Stimulated activated CD8-positive, alpha-beta memory T cell treated with anti-CD3 and anti-CD28 coated beads, Interleukin-7, amount 100 ng/mL, for 48 hours (primary cell): ENCODE measurements around the gene RB1.
"Not testable (repeated sequence)": the region's sequence is repeated elsewhere in the genome, so short reads cannot be mapped to it uniquely, and the experiment has no call there.

ENCODE experiments used
- DNase-seq, 2 donors: peaks; one replicate each; pipeline ENCODE4 v3.0.0-alpha.2; 2020; ENCODE audit warnings: low read depth in 1 of 2; ENCODE audit errors: extremely low read depth in 1 of 2

Gene RB1

GRCh38 chr13:48344264-48344663 is 40.7 kb downstream of the RB1 start:
- no peak for DNase-seq

GRCh38 chr13:48346583-48346982 is 43.0 kb downstream of the RB1 start:
- DNase-seq = no peak

DNA sequence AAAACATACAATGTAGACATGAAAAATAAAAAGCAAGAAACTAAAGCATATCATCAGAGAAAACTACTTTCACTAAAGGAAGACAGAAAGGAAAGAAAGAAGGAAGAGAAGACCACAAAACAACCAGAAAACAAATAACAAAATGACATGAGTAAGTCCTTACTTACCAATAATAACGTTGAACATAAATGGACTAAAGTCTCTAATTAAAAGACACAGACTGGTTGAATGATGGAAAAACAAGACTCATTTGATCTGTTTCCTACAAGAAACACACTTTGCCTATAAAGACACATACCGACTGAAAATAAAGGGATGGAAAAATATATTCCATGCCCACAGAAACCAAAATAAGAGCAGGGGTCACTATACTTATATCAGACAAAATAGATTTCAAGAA is 46.0 kb downstream of the RB1 start:
- no peak for DNase-seq

DNA sequence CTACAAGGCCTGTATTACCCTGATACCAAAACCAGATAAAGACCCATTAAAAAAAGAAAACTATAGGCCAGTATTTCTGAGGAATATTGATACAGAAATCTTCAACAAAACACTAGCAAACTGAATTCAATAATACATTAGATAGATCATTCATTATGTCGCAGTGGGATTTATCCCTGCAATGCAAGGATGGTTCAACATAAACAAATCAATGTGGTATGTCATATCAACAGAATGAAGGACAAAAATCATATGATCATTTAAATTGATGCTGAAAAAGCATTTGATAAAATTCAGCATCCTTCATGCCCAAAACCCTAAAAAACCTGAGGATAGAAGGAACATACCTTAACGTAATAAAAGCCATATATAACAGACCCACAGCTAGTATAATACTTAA is 50.0 kb downstream of the RB1 start:
- DNase-seq = no peak

- DNase-seq = not testable (repeated sequence)
Observed at GRCh38 chr13:48355524-48355923, 52.0 kb downstream of the RB1 start.

GRCh38 chr13:48356750-48357149 is 53.2 kb downstream of the RB1 start:
- no peak for DNase-seq

DNA sequence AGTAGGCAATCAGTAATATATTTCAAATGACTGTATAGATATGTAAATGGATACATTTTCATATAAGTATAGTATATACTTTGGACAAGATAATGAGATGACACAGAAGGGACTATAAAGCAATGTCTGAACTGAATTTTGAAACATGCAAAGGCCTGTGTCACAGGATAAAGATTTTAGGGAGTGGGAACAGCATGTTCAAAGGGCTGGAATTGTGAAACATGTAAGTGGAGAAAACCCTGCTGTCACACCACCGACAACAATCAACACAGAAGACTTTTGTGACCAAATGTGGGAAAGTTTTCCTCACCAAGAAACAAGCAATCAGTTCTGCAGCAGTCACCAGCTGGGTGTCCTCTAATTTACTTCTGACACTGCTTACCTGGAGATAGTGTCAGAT is 66.4 kb downstream of the RB1 start:
- no peak for DNase-seq

GRCh38 chr13:48370815-48371214 is 67.3 kb downstream of the RB1 start:
- no peak for DNase-seq

DNA sequence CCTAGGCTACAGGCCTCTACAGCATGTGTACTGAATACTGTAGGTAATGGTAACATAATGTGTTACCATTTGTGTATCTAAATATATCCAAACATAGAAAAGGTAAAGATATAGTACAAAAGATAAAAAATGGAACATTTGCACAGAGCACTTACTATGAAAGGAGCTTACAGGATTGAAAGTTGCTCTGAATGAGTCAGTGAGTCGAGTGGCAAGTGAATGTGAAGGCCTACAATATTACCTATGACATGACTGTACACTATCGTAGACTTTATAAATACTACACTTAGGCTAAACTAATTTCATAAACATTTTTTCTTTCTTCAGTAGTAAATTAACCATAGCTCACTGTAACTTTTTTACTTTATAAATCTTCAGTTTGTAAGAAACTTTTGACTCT is 74.3 kb downstream of the RB1 start:
- DNase-seq = no peak

DNA sequence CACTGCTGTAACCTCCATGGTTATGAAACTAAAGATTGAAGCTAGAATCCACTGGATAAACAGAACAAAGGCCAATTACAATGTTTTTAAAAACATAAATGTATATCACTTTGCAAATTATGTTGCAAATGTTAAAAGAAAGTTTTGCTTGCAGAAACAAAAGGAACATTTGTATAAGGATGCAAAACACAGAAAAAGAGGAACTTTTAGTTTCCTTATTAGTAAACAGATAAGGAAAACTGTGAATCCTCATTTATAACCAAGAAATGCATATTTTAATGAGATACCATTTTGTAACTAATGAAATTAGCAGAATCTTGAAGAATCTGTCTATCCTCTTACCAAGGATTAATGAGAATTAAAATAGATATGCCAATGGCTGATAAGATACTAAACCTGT is 77.0 kb downstream of the RB1 start:
- no peak for DNase-seq

DNA sequence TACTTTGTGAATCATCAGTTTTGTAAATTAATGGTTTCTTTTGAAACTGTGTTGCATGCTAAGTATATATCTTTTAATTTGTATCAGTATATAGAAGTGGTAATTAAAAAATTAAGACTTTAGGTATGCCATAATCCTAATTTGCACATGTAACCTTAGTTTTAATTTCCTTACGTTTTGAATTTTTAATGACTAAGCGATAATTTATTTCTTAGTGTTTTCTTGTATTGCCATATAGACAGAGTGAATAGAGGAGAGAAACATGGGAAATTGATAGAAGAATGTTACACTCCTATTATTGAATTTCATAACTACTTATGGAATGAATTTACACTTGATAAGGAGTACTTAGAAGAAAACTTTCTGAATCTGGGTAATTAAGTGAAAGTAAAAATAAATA is 79.8 kb downstream of the RB1 start:
- no peak for DNase-seq

DNA sequence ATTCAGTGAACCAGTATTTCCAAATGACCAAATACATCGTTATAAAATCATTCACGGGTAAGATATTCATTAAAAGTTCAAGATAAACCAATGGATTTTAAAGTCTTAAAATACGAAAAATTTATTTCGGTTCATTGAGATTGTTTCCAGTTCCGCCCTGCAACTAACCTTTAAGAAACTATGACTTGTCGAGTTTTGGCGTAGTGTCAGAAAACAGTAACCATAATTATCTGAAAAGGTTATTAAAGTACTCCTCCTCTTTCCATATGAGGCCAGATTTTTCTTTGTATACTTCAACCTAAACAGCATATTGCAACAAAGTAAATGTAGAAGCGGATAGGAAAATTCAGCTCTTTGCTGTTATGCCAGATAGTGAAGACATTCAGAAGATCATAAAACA is 83.3 kb downstream of the RB1 start:
- DNase-seq = no peak

DNA sequence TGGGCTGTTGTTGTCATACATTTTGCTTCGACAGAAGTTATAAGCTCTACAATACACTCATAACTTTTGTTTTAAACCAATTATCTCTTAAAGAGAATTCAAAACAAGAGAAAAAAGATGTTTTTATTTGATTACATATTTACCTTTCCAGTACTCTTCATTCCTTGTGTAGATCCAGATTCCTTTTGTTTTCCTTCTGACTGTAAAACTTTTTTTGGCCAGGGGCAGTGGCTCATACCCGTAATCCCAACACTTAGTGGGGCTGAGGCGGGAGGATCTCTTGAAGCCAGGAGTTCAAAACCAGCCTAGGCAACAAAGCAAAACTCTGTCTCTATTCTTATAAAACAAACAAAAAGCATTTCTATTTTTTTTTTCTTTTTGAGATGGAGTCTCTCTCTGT is 87.7 kb downstream of the RB1 start:
- no peak for DNase-seq

DNA sequence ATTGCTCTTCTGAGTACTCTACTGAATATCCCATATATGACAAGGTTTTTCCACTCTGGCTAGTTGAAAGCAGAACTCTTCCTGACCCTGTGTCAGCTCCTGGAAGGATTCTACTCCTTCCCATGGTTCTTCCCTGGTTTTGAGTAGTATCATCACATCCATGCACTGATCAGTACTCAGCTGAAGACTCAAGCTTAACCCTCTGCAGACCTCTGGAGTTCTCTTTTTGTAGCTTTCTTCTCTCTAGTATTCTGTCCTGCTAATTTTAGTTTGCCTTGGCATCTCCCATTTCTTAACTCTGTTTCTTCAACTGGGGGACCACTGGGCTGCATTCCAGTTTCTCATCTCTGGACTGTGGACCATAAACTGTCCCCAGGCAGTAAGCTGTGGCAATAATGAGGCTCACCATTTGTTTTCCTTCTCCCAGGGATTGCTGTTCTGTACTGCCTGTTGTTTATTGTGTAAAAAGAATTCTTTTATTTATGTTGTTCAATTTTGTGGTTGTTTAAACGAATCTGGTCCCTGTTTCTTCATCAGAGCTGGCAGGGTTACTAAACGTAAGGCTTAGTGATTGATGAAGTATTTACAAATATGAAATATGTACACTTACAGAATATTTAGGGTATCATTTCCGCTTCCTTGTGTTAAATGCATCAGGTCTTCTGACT is 89.6 kb downstream of the RB1 start:
- no peak for DNase-seq

GRCh38 chr13:48393698-48394085 is 90.1 kb downstream of the RB1 start:
- DNase-seq = no peak

GRCh38 chr13:48397744-48398143 is 94.2 kb downstream of the RB1 start:
- no peak for DNase-seq

- no peak for DNase-seq
Observed at GRCh38 chr13:48398450-48399095, 95.0 kb downstream of the RB1 start.

DNA sequence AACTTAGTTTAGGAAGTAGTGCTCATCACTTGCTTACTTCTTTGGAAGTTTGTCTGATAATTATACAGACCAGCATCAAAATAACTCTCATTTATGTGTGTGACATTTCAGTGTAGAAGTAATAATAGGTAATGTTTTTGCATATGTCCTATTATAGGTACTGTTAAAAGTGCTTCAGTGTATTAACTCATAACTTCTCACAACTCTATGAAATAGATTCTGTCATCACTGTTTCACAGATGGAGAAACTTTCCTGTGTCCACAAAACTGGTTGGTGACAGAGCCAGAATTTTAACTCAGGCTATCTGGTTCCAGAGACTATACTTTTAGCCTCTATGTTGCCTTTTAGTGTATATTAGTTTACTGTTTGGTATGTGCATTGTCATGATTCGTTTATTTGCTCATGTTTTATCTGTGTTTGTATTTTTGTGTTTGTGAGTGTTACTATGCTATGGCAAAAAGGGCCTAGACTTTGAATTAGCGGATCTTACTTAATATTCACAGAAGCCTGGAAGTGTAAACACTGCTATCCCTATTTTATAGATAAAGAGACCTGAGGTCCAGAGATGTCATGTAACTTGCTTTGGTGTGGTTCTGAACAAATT is 96.6 kb downstream of the RB1 start:
- DNase-seq = no peak

DNA sequence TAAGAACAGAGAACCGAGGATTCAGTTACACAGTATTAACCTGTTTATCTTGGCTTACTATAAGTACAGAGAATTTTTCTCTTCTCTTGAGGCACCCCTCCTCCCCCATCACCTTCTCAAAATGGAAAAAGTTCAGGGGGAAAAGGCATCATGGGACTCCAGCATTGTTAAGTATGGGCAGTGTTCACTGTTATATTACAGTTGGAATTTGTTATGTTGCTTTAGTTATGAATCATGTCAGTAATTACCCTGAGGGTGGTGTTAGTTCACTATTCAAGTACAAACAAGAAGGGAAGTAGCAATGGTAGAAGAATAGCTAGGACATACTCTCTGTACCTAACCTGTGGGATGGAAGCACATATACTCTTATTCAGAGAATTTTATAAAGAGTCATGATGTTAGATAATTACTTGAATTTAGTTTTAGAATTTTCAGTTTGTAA is 97.3 kb downstream of the RB1 start:
- DNase-seq = no peak

- DNase-seq = no peak
Observed at GRCh38 chr13:48401480-48401879, 97.9 kb downstream of the RB1 start.

DNA sequence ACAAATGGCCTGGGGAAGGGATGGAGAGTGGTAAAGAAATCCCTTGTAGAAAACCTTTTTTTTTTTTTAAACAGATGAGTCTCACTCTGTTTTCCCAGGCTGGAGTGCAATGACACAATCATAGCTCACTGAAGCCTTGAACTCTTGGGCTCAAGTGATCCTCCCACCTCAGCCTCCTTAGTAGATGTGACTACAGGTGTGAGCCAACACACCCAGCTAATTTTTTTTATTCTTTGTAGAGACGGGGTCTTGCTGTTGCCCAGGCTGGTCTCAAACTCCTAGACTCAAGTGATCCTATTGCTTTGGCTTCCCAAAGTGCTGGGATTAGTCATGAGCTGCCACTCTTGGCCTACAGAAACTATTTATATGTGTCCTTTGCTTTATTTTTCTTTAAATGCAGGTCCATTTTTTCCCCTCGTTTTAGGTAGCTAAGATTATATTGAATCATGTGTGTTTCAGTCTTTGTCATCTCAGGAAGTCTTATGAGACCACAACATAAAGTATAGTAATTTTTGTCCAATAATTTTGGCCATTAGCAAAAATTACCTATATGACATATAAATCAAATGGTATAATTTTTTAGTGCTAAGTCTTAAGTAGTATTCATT is 98.9 kb downstream of the RB1 start:
- no peak for DNase-seq

- no peak for DNase-seq
Observed at GRCh38 chr13:48403151-48403631, 99.6 kb downstream of the RB1 start.
